ENCODE measurements around the gene WDR73. TPM values are rescaled to one million over a fixed set of nuclear protein-coding genes. Genes with fewer than 3 reads are reported as not detected.

Gene WDR73
- total and polyA plus RNA-seq, 10 of the 15 experiments (the other 5 are each of a cell fraction or from before 2014, with no cell fraction given): 4.4 to 25.6 (median 16.3) TPM

GRCh38 chr15:84599906-84600305 is 54.2 kb downstream of the WDR73 start (continued):
- TF ChIP-seq ATF3 (IDR thresholded peaks at IDR 0.05; ENCODE audit: borderline replicate concordance, extremely low read depth, low read depth, low read length) (no peak), RAD21 (IDR thresholded peaks at IDR 0.05; ENCODE audit: insufficient read depth, low read depth, low read length) (no peak), SIX5 (IDR thresholded peaks at IDR 0.05; ENCODE audit: low read depth, low read length, severe bottlenecking) (no peak), ZNF384 (IDR thresholded peaks at IDR 0.05; ENCODE audit: borderline replicate concordance, low read depth, low read length) (no peak), HCFC1 (IDR thresholded peaks at IDR 0.05; ENCODE audit: low read length) (no peak), MTA3 (IDR thresholded peaks at IDR 0.05; ENCODE audit: borderline replicate concordance, low read length) (no peak)

- Histone ChIP-seq H3K4me1 (ENCODE audit: control insufficient read depth, insufficient read depth, low read length) (peaks cover 24% of the 10 kb centered on the region), H3K27ac (ENCODE audit: control insufficient read depth, insufficient read depth) (no peak overlapping the region), H3K79me2 (ENCODE audit: control insufficient read depth, insufficient read depth, low read length) (0 out of 2 replicates have a peak, but pooled peaks cover 1% of the 10 kb centered on the region), H3K4me2 (ENCODE audit: control insufficient read depth, insufficient read depth) (peak overlapping the region; percentile 49), H4K20me1 (ENCODE audit: control insufficient read depth, insufficient read depth) (no peaks in the 10 kb centered on the region), H3K4me3 (no peak overlapping the region; the same call in 1 of the 2 replicates), H3K9me3 (replicated peaks; ENCODE audit: control insufficient read depth, insufficient read depth, low read length) (no peaks in the 10 kb centered on the region; the same call in 2 of the 3 replicates), H2AFZ (ENCODE audit: control insufficient read depth, low read depth, low read length) (peak overlapping the region; percentile 93), H3K36me3 (ENCODE audit: control insufficient read depth in 2 of 2, insufficient read depth in 2 of 2, low read length in 1 of 2) (no peaks in the 10 kb centered on the region), H3K27me3 (replicated peaks in 1 of 2; ENCODE audit: control insufficient read depth in 2 of 2, insufficient read depth in 2 of 2, low read length in 1 of 2) (peaks cover 2% of the 10 kb centered on the region in 2 experiments; a peak in 1 of 4 replicates), H3K9ac (ENCODE audit: control insufficient read depth, insufficient read depth, low read length) (no peak overlapping the region)
- DNase-seq (ENCODE audit: low read depth, low spot score) (no peak), ATAC-seq (peak; percentile 21; the same call in 1 of the 3 replicates), FAIRE-seq (peak; percentile 52)
- WGBS (ENCODE audit: insufficient coverage, insufficient replicate concordance, low lambda C conversion rate, missing lambda C conversion rate): 0% methylated on average over 1 of the region's 1 CpG
- ChIA-PET SMC1A (ENCODE audit: uncharacterized antibody, unreplicated experiment) (interaction anchor here (0.6 to 2.5 kb wide), 32 partner anchors 9 to 448 kb away, joined by 3 to 15 read pairs (median 4); partner anchors contain the start of genes SEC11A and WDR73), RAD21 (ENCODE audit: unreplicated experiment) (interaction anchor here (0.6 to 2.5 kb wide), 15 partner anchors 15 to 329 kb away, joined by 3 to 15 read pairs (median 4); partner anchors contain the start of gene WDR73), CTCF (interaction anchor here (0.5 to 5.3 kb wide), 37 partner anchors 9 to 691 kb away, joined by 3 to 52 read pairs (median 4); partner anchors contain the start of genes NMB, SEC11A and WDR73), POLR2A (interaction anchor here (0.7 kb wide), 1 partner anchor 155 kb away, joined by 3 read pairs; no protein-coding TSS in a partner anchor)
- in situ Hi-C loops (cut with MboI): no loop called here
- BruUV-seq (replicated peaks): no TSS peak
- intact Hi-C loops (cut with micrococcal nuclease; ENCODE audit: unreplicated experiment): loop anchor here (2.0 kb wide), 1 partner anchor 34 kb away; no protein-coding TSS in a partner anchor
- TF ChIP-seq SMARCA5 (IDR thresholded peaks at IDR 0.05): no peak
- peak; percentile 83 for TF ChIP-seq RAD21 (IDR thresholded peaks at IDR 0.05; ENCODE audit: insufficient read depth, low read depth, low read length)
- peak; percentile 54 to 78 (median 64) for TF ChIP-seq CTCF (IDR thresholded peaks at IDR 0.05 in 2 of 3, conservative IDR thresholded peaks at IDR 0.05 in 1 of 3; ENCODE audit: control insufficient read depth in 2 of 3, extremely low read depth in 1 of 3, insufficient read depth in 1 of 3, low read depth in 3 of 3, low read length in 3 of 3)
- no peak for TF ChIP-seq CREM (IDR thresholded peaks at IDR 0.05; ENCODE audit: low read depth)
- no peak for TF ChIP-seq SMAD5 (IDR thresholded peaks at IDR 0.05; ENCODE audit: low read depth)
- peak; percentile 54; the same call in 1 of the 2 replicates for TF ChIP-seq SMC3 (IDR thresholded peaks at IDR 0.05; ENCODE audit: borderline replicate concordance, low read length)
- TF ChIP-seq YY1 (IDR thresholded peaks at IDR 0.05; ENCODE audit: low read depth, low read length): 0 out of 2 replicates have a peak, but pooled peaks have one; percentile 32
These were observed 55.1 kb downstream of the WDR73 start for GRCh38 chr15:84598993-84599392.
